Glomerular visceral epithelial cell (primary cell): ENCODE measurements around the gene LEMD2.

Source experiments
- DNase-seq: peaks from one replicate; pipeline ENCODE4 v3.0.0-alpha.2; 2016; ENCODE audit errors: extremely low spot score

The LEMD2 gene

GRCh38 chr6:33756211-33756954, 32.5 kb downstream of the LEMD2 start:
- no peak for DNase-seq

GRCh38 chr6:33755070-33755869, 33.7 kb downstream of the LEMD2 start:
- DNase-seq = peak; percentile 47

DNA sequence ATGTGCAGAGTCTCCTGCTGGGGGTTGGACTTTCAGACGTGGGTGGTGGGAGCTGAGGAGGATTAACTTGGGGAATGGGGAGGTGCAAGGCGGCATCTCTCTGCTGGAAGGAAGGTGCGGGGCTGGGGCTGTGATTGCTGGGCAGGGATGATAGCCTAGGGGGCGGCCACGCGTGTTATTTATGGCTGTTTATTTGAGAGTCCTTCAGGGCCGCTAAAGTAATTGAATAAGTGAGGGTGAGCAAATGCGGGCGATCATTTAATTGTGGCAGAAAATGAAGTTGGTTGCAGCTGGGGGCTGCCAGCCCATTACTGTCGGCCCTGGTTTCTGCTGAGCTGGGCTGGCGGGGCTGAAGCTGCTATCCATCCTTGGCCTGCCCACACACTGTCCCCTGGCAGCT, 34.7 kb downstream of the LEMD2 start:
- DNase-seq = no peak

GRCh38 chr6:33752646-33753015, 36.3 kb downstream of the LEMD2 start:
- DNase-seq = no peak

- no peak for DNase-seq
These were observed 36.9 kb downstream of the LEMD2 start for GRCh38 chr6:33751771-33752645.

DNA sequence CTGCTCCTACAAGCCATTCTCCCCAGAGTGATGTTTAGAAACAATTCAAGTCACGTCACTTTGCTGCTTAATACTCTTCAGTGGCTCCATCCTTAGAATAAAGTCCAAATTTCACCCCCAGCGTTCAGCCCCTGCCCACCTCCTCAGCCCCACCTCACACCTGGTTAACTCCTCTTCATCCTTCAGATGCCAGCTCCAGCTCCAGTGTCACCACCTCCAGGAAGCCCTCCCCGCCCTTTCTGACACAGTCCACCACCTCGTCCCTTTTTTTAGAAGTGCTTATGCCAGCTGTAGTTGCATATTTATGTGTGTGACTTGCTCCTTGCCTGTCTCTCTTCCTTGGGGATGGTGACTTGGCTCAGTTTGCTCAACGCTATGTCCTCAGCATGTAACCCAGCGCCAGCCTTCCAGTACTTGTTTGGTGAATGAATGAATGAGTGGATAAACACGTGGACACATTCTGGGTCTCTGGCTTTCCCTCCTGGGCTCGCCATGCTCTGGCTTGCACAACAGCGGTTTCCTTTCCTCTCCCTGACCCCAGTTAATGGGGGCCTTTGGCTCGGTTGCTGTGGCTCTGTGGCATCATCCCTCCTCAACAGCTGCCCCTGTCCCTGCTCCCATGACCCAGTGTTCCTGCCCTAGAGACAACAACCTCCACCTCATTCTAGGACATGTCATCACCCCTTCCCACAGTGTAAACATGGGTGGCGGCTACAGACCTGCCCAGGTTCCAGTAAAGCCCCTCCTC, 38.5 kb downstream of the LEMD2 start:
- no peak for DNase-seq

DNA sequence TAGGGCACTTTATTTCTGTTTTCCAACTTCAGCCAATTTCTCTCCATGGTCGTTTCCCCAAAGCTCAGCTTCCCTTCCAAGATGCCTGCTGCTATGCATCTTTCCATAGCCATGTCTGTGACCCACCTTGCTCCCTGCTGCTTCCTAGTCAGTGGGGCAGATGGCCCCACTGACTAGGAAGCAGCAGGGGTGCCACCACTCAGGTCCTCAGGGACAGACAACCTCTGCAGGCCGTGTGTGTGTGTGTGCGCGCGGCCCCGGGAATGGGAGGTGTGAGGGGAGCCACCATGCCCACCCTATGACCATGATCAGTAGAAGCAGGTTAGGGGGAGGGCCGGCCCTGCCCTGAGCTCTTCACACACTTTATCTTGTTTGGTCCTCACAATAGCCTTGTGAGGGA, 39.5 kb downstream of the LEMD2 start:
- DNase-seq = no peak

GRCh38 chr6:33748841-33749240, 40.1 kb downstream of the LEMD2 start:
- no peak for DNase-seq

- DNase-seq = no peak
These were observed 41.1 kb downstream of the LEMD2 start for GRCh38 chr6:33747823-33748222.

DNA sequence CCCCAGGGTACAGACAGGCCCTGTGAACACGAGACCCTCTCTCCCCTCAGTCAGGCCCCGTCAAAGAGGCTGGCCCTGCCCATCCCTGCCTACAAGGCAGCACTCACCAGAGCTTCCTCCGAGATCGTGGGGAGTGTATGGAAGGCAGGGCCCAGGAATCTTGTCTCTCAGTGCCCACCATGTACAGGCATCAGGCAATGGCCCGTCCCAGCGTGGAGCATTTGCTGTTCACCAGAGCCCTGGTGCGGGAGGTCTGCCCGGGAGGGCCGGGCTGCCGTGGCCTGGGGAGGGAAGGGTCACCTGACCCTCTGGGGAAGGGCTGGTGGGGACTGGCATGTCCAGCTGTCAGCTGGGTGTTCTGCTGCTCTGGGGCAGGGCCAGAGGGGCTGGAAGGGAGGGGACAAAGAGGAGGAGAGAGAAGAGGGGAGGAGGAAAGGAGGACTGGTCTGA, 42.3 kb downstream of the LEMD2 start, which contains the start of gene IP6K3:
IP6K3 (minus strand) TSS at position 255 of the 450 bp plus-strand sequence. CDS start 11,429 bp downstream, outside the sequence.
- DNase-seq = peak; percentile 53

- peak; percentile 83 for DNase-seq
These were observed 42.8 kb downstream of the LEMD2 start for GRCh38 chr6:33746036-33746600.

DNA sequence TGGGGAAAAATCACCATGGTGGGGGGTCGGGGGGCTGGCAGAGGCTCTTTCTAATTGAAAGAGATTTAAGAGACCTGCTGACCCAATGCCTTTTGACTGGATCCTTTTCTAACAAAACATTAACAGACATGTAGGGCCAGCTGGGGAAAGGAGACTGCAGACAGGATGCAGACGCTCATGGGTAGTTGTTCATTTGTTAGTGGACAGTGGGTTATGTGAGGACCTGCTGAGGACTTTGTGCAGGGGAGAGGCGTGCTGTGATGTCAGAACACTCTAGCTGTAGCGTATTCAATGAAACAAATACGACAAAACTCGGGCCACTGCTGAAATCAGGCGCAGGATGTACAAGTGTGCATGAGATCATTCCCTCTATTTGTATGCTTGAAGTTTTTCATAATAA, 43.4 kb downstream of the LEMD2 start:
- DNase-seq = peak; percentile 54

DNA sequence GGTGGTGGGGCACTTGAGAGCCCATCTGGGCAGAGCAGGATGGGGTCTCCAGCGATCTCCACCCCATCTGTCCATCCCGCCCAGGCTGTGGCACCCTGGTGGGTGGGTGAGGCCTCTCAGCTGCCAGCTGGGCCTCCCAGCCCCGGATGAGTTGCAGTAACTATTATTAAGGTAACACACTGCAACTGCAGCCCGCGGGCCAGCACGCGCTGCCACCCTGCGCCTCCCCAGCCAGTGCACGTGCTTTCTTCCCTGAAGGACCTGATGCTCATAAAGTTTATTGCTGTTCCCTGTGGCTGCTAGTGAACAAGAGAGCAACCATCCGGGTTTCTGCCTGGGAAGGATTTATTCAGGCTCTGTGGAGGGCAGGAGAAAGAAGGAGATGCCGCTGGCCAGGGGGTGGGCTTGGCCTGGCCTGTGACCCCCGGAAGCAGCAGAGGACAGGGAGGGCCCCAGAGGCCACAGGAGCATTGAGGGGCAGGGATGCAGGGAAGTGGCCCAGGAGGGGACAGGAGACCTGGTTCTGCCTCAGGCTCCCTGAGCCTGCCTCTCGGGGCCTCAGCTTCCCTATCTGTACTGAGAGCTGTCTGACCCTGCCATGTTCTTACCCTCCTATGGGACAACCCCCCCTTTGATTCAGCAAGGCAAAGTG, 43.9 kb downstream of the LEMD2 start:
- no peak for DNase-seq

GRCh38 chr6:33744001-33744848, 44.7 kb downstream of the LEMD2 start:
- DNase-seq = peak; percentile 80

- DNase-seq = no peak
These were observed 46.1 kb downstream of the LEMD2 start for GRCh38 chr6:33742837-33743236.

- no peak for DNase-seq
These were observed 46.8 kb downstream of the LEMD2 start for GRCh38 chr6:33742092-33742491.

DNA sequence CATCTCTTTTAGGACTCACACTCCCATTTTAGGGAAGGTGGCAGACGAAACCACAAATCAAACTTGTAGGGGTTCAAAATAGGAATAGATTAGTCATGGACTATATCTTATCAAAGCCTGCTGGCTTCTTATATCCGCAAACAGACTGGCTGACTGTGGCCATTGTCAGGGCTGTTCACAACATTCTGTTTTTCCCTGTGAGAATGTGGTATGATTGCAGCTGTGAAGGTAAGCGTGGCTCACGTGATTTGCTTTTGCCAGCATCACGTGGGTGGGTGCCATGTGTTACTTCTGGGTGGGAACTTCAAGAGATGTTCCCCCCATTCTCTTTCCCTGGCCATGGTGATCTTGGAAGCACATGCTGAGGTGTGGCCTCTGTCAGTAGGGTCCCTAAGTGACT, 48.1 kb downstream of the LEMD2 start:
- no peak for DNase-seq

- no peak for DNase-seq
These were observed 48.7 kb downstream of the LEMD2 start for GRCh38 chr6:33740204-33740608.

DNA sequence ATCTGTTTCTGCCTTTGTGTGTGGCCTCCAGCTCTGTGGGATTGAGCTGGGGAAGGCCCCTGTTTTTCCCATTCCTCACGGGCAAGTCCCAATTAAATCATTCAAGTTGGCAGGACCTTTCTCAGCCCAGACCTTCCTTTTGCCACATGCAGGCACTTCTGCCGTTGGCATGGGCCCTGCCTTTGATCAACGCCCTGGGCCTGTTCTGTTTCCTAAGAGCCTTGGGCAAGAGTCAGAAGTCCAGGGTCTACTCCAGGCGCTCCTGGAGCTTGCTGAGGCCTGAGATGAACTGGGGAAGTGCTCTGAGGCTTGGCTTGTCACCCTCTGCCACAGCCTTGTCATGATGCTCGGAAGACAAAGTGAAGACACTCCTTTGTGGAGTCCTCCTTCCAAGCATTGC, 49.4 kb downstream of the LEMD2 start:
- no peak for DNase-seq

- no peak for DNase-seq
These were observed 50.1 kb downstream of the LEMD2 start for GRCh38 chr6:33738879-33739278.
